ENCODE data around the gene SH2D1A. TPM values are rescaled to one million over a fixed set of nuclear protein-coding genes. Genes with fewer than 3 reads are reported as not detected.

The SH2D1A gene
- total RNA-seq, 1 experiment from 2014 or later: not detected

DNA sequence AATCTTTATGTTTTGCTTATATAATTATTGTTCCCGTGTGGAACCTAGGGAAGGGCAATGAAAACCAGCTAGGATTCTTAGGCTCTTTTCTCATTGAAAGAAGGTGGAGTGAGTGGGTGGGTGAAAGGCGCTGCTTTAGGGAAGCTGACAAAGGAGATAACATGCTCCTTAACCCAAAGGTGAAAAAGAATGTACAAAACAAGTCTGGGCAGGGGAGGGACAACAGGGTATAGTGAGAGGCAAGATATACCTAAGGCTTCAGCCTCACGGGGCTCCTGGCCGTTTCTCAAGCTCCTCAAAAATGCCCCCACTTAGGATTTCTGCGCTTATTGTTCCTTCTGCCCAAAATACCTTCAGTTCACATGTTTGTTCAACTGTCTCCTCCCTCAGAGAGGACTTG is 1.8 kb downstream of the SH2D1A start:
- no peaks in the 10 kb centered on the region for H3K27me3 ChIP-seq (ENCODE audit: insufficient read depth, low read depth)
- intact Hi-C loops (cut with micrococcal nuclease; ENCODE audit: unreplicated experiment): no loop called here
- no peaks in the 10 kb centered on the region for H4K20me1 ChIP-seq (ENCODE audit: insufficient read depth)
- H3F3A ChIP-seq (ENCODE audit: insufficient read depth, low read depth): no peaks in the 10 kb centered on the region
- CTCF ChIA-PET: interaction anchor here (0.6 kb wide), 1 partner anchor 154 kb away, joined by 3 read pairs; no protein-coding TSS in a partner anchor
- POLR2A ChIA-PET (ENCODE audit: unreplicated experiment): no interaction called here
- no peak overlapping the region for H3K4me3 ChIP-seq
- no peaks in the 10 kb centered on the region for H3K36me3 ChIP-seq (ENCODE audit: low read depth)
- no peak overlapping the region for H2AFZ ChIP-seq
- H3K9me2 ChIP-seq (ENCODE audit: insufficient read depth): no peaks in the 10 kb centered on the region; the same call in 1 of the 2 replicates
- H3K9me3 ChIP-seq (ENCODE audit: insufficient read depth, low read depth): no peaks in the 10 kb centered on the region
- no peaks in the 10 kb centered on the region for H3K4me1 ChIP-seq (replicated peaks; ENCODE audit: insufficient read depth)
- no TSS peak for BruUV-seq (replicated peaks)
- no peak overlapping the region for H3K27ac ChIP-seq
- DNase-seq: no peak
- TF ChIP-seq, protein P1, sequence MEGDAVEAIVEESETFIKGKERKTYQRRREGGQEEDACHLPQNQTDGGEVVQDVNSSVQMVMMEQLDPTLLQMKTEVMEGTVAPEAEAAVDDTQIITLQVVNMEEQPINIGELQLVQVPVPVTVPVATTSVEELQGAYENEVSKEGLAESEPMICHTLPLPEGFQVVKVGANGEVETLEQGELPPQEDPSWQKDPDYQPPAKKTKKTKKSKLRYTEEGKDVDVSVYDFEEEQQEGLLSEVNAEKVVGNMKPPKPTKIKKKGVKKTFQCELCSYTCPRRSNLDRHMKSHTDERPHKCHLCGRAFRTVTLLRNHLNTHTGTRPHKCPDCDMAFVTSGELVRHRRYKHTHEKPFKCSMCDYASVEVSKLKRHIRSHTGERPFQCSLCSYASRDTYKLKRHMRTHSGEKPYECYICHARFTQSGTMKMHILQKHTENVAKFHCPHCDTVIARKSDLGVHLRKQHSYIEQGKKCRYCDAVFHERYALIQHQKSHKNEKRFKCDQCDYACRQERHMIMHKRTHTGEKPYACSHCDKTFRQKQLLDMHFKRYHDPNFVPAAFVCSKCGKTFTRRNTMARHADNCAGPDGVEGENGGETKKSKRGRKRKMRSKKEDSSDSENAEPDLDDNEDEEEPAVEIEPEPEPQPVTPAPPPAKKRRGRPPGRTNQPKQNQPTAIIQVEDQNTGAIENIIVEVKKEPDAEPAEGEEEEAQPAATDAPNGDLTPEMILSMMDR (conservative IDR thresholded peaks at IDR 0.05): no peak
- no peak for TF ChIP-seq EZH2 (IDR thresholded peaks at IDR 0.05; ENCODE audit: low read depth)
- no peaks in the 10 kb centered on the region for H3K79me2 ChIP-seq (ENCODE audit: low read depth)
- no peak overlapping the region for H3K4me2 ChIP-seq

DNA sequence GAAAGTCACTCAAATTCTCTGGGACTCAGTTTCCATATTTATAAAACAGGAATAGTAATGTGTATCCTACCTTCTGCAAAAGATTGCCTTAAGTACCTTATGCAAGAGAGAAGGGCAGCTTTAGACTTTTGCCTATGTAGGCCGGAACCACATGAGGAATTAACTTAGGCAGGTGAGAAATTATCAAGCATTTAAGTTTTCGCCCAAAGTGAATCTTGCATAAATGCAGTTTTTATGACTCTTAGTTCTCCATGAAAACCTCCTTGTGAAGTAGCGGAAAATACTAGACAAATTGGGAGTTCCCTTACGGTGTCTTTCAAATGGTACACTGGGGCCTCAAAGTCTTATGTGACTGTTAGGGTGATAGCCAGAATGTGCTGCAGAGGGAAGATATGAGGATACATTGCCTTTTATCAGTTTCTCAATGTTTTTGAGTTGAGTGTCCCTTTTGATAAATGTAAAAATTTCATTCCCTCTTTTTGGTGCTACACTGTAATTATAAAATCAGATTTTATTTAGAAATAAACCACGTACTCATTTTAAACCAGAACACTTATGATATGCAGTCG is 2.6 kb downstream of the SH2D1A start:
- Histone ChIP-seq H3K4me2 (no peak overlapping the region), H3K27me3 (ENCODE audit: insufficient read depth, low read depth) (no peaks in the 10 kb centered on the region), H3K9me2 (ENCODE audit: insufficient read depth) (no peaks in the 10 kb centered on the region; the same call in 1 of the 2 replicates), H2AFZ (no peak overlapping the region), H3K4me1 (replicated peaks; ENCODE audit: insufficient read depth) (no peaks in the 10 kb centered on the region), H3K27ac (no peak overlapping the region), H4K20me1 (ENCODE audit: insufficient read depth) (no peaks in the 10 kb centered on the region), H3F3A (ENCODE audit: insufficient read depth, low read depth) (no peaks in the 10 kb centered on the region), H3K79me2 (ENCODE audit: low read depth) (no peaks in the 10 kb centered on the region), H3K36me3 (ENCODE audit: low read depth) (no peaks in the 10 kb centered on the region), H3K4me3 (no peak overlapping the region), H3K9me3 (ENCODE audit: insufficient read depth, low read depth) (no peaks in the 10 kb centered on the region)
- ChIA-PET CTCF (no interaction called here), POLR2A (ENCODE audit: unreplicated experiment) (no interaction called here)
- TF ChIP-seq EZH2 (IDR thresholded peaks at IDR 0.05; ENCODE audit: low read depth): no peak
- TF ChIP-seq, protein P1 (conservative IDR thresholded peaks at IDR 0.05): no peak
- no peak for DNase-seq
- no TSS peak for BruUV-seq (replicated peaks)
- intact Hi-C loops (cut with micrococcal nuclease; ENCODE audit: unreplicated experiment): no loop called here

DNA sequence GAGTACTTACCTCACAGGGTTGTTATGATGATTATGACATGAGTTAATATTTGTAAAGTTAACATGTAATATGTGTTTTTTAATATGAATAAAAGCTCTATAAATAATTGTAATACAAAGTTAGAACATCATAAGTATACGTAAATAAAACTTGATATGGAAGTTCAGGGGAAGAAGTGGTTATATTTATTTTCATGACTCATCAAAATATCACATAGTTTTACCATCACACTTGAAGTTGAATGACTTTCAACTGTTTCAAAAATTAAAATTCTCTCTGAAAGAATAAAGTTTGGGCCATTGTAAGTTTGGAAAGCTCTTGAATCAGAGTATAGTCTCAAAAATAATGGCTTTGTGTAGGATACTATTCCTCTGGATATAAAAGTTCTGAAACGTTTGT is 8.3 kb downstream of the SH2D1A start:
- CTCF ChIA-PET: no interaction called here
- Histone ChIP-seq H3K9me2 (ENCODE audit: insufficient read depth) (no peaks in the 10 kb centered on the region; the same call in 1 of the 2 replicates), H3K4me1 (replicated peaks; ENCODE audit: insufficient read depth) (no peaks in the 10 kb centered on the region), H3K79me2 (ENCODE audit: low read depth) (no peaks in the 10 kb centered on the region), H3K9me3 (ENCODE audit: insufficient read depth, low read depth) (no peaks in the 10 kb centered on the region), H3K27ac (no peak overlapping the region), H3K27me3 (ENCODE audit: insufficient read depth, low read depth) (no peaks in the 10 kb centered on the region), H3K36me3 (ENCODE audit: low read depth) (no peaks in the 10 kb centered on the region), H3K4me2 (no peak overlapping the region), H4K20me1 (ENCODE audit: insufficient read depth) (no peaks in the 10 kb centered on the region), H3F3A (ENCODE audit: insufficient read depth, low read depth) (no peaks in the 10 kb centered on the region), H3K4me3 (no peak overlapping the region), H2AFZ (no peak overlapping the region)
- intact Hi-C loops (cut with micrococcal nuclease; ENCODE audit: unreplicated experiment): no loop called here
- DNase-seq: no peak
- BruUV-seq (replicated peaks): no TSS peak
- POLR2A ChIA-PET (ENCODE audit: unreplicated experiment): no interaction called here
- TF ChIP-seq EZH2 (IDR thresholded peaks at IDR 0.05; ENCODE audit: low read depth): no peak
- TF ChIP-seq, protein P1 (conservative IDR thresholded peaks at IDR 0.05): no peak
